Measurements from ENCODE around the gene SMAD6.

Gene SMAD6

GRCh38 chr15:66778716-66779115, 76.7 kb downstream of the SMAD6 start:
- H3K4me1 ChIP-seq (ENCODE audit: control insufficient read depth, insufficient read depth, low read length), result peaks cover 12% of the 10 kb centered on the region
- peaks cover 0 to 68% of the 10 kb centered on the region in 2 experiments for H3K36me3 ChIP-seq (ENCODE audit: control insufficient read depth in 2 of 2, insufficient read depth in 1 of 2, low read length in 2 of 2)
- no peaks in the 10 kb centered on the region for H3K9me3 ChIP-seq (ENCODE audit: control insufficient read depth, insufficient read depth, low read depth, low read length)
- TF ChIP-seq ZNF404 (tag by site-specific recombination; IDR thresholded peaks at IDR 0.05) (no peak), HOXC10 (CRISPR knock-in tag; IDR thresholded peaks at IDR 0.05) (no peak), ZNF654 (tag by site-specific recombination; IDR thresholded peaks at IDR 0.05; ENCODE audit: low read depth) (no peak)
- TF ChIP-seq, protein P1, sequence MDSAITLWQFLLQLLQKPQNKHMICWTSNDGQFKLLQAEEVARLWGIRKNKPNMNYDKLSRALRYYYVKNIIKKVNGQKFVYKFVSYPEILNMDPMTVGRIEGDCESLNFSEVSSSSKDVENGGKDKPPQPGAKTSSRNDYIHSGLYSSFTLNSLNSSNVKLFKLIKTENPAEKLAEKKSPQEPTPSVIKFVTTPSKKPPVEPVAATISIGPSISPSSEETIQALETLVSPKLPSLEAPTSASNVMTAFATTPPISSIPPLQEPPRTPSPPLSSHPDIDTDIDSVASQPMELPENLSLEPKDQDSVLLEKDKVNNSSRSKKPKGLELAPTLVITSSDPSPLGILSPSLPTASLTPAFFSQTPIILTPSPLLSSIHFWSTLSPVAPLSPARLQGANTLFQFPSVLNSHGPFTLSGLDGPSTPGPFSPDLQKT (IDR thresholded peaks at IDR 0.05; ENCODE audit: borderline replicate concordance, low read depth, low read length), result no peak
- H3K27ac ChIP-seq (ENCODE audit: extremely low read depth, low read depth, low read length), result no peak overlapping the region
- POLR2A ChIA-PET, result interaction anchor here (0.9 to 1.4 kb wide), 3 partner anchors 68 to 73 kb away, joined by 3 to 4 read pairs (median 3); no protein-coding TSS in a partner anchor
- CTCF ChIA-PET, result interaction anchor here (0.7 to 5.7 kb wide), 11 partner anchors 11 to 173 kb away, joined by 3 to 38 read pairs (median 5); partner anchors contain the start of gene SMAD6
- no peak overlapping the region for H3K4me3 ChIP-seq (ENCODE audit: low read depth, low read length)

GRCh38 chr15:66779331-66780009, 77.4 kb downstream of the SMAD6 start:
- Histone ChIP-seq H3K27ac (ENCODE audit: extremely low read depth, low read depth, low read length) (no peak overlapping the region), H3K36me3 (ENCODE audit: control insufficient read depth in 2 of 2, insufficient read depth in 1 of 2, low read length in 2 of 2) (peaks cover 0 to 65% of the 10 kb centered on the region in 2 experiments), H3K4me3 (ENCODE audit: low read depth, low read length) (no peak overlapping the region), H3K9me3 (ENCODE audit: control insufficient read depth, insufficient read depth, low read depth, low read length) (no peaks in the 10 kb centered on the region), H3K4me1 (ENCODE audit: control insufficient read depth, insufficient read depth, low read length) (peaks cover 10% of the 10 kb centered on the region)
- TF ChIP-seq HOXC10 (CRISPR knock-in tag; IDR thresholded peaks at IDR 0.05) (no peak), ZNF324 (tag by site-specific recombination; IDR thresholded peaks at IDR 0.05) (no peak), ZSCAN23 (tag by site-specific recombination; IDR thresholded peaks at IDR 0.05) (no peak), ZNF600 (tag by site-specific recombination; IDR thresholded peaks at IDR 0.05) (peak; percentile 53; the same call in 1 of the 2 replicates), MYNN (tag by site-specific recombination; IDR thresholded peaks at IDR 0.05; ENCODE audit: borderline replicate concordance) (no peak), ZNF335 (tag by site-specific recombination; conservative IDR thresholded peaks at IDR 0.05) (peak; percentile 68), GLIS1 (tag by site-specific recombination; IDR thresholded peaks at IDR 0.05) (peak; percentile 93), GLIS2 (tag by site-specific recombination; IDR thresholded peaks at IDR 0.05) (peak; percentile 32; the same call in 1 of the 2 replicates), ZNF133 (tag by site-specific recombination; IDR thresholded peaks at IDR 0.05) (no peak), ZNF513 (tag by site-specific recombination; IDR thresholded peaks at IDR 0.05) (no peak), ZNF621 (tag by site-specific recombination; IDR thresholded peaks at IDR 0.05) (no peak), ZIC2 (tag by site-specific recombination; IDR thresholded peaks at IDR 0.05) (peak; percentile 72), ZNF830 (tag by site-specific recombination; IDR thresholded peaks at IDR 0.05; ENCODE audit: low read depth) (no peak), ZNF114 (tag by site-specific recombination; IDR thresholded peaks at IDR 0.05) (no peak), ZBTB1 (tag by site-specific recombination; IDR thresholded peaks at IDR 0.05) (no peak)
- CTCF ChIA-PET, result interaction anchor here (0.6 to 5.7 kb wide), 13 partner anchors 10 to 759 kb away, joined by 3 to 38 read pairs (median 5); partner anchors contain the start of gene SMAD6
- POLR2A ChIA-PET, result interaction anchor here (1.2 to 1.4 kb wide), 3 partner anchors 68 to 78 kb away, joined by 3 to 6 read pairs (median 4); partner anchors contain the start of gene SMAD6
